ENCODE measurements around the gene NPAS1.

The NPAS1 gene

DNA sequence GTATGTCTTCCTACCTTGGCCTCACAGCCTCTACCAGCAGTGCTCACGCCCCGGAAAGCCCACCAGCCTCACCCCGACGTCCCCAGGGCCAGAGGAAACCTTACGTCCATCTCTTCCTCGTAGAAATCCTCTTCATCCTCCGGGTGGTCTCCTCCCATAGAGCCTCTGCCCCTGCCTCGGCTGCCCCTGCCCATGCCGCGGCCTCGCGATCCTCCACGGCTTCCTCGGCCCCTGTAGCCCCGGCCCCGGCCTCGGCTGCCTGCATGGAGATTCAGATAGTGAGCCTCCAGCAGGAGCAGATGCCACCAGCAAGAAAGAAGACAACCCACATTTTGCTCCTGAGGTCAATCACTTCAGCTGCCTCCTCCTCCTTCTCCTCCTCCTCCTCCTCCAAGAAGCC, 66.6 kb downstream of the NPAS1 start:
- H3K36me3 ChIP-seq (ENCODE audit: control insufficient read depth in 1 of 2, insufficient read depth in 2 of 2, low read depth in 1 of 2, low read length in 2 of 2), result peaks cover 75 to 92% of the 10 kb centered on the region in 2 experiments
- H3K79me1 ChIP-seq (replicated peaks; ENCODE audit: low read length, poor library complexity, severe bottlenecking), result peaks cover 43% of the 10 kb centered on the region
- peaks cover 4% of the 10 kb centered on the region for H3K4me1 ChIP-seq (ENCODE audit: control insufficient read depth, insufficient read depth, low read depth, low read length)
- H3K4me3 ChIP-seq (ENCODE audit: insufficient read depth in 1 of 2, low read depth in 1 of 2, low read length in 2 of 2), result no peak overlapping the region
- 98% methylated on average over 17 of the region's 17 CpGs for WGBS
- no peak overlapping the region for H3K27ac ChIP-seq (ENCODE audit: low read length, poor library complexity, severe bottlenecking)
- no peak overlapping the region for H3K23ac ChIP-seq (ENCODE audit: low read length in 2 of 2)
- H3K14ac ChIP-seq (ENCODE audit: low read length in 2 of 2), result no peak overlapping the region
- no peak overlapping the region for H2BK120ac ChIP-seq (ENCODE audit: low read depth, low read length)
- H4K91ac ChIP-seq (ENCODE audit: low read length), result no peak overlapping the region
- H3K9ac ChIP-seq (ENCODE audit: low read length), result no peak overlapping the region
- no peak for DNase-seq
- H3K18ac ChIP-seq (ENCODE audit: low read depth in 1 of 2, low read length in 2 of 2), result no peak overlapping the region
- H3K9me3 ChIP-seq (ENCODE audit: control insufficient read depth, low read length), result no peaks in the 10 kb centered on the region
- H2AK5ac ChIP-seq (ENCODE audit: low read length, severe bottlenecking), result no peak overlapping the region
- H3K4ac ChIP-seq (ENCODE audit: low read depth in 1 of 2, low read length in 2 of 2), result no peak overlapping the region
- H2BK5ac ChIP-seq (ENCODE audit: low read depth, low read length, poor library complexity, severe bottlenecking), result no peak overlapping the region
- no peak overlapping the region for H2AFZ ChIP-seq (ENCODE audit: low read depth, low read length)
- no peak overlapping the region for H2BK12ac ChIP-seq (ENCODE audit: low read length in 2 of 2)
- no peaks in the 10 kb centered on the region for H3K27me3 ChIP-seq (ENCODE audit: control insufficient read depth in 1 of 2, insufficient read depth in 1 of 2, low read length in 2 of 2)
- H4K8ac ChIP-seq (ENCODE audit: low read length), result peak overlapping the region; percentile 16
- H3K4me2 ChIP-seq (ENCODE audit: low read length, poor library complexity, severe bottlenecking), result no peak overlapping the region
- no peak overlapping the region for H2BK15ac ChIP-seq (ENCODE audit: low read depth, poor library complexity, severe bottlenecking)

DNA sequence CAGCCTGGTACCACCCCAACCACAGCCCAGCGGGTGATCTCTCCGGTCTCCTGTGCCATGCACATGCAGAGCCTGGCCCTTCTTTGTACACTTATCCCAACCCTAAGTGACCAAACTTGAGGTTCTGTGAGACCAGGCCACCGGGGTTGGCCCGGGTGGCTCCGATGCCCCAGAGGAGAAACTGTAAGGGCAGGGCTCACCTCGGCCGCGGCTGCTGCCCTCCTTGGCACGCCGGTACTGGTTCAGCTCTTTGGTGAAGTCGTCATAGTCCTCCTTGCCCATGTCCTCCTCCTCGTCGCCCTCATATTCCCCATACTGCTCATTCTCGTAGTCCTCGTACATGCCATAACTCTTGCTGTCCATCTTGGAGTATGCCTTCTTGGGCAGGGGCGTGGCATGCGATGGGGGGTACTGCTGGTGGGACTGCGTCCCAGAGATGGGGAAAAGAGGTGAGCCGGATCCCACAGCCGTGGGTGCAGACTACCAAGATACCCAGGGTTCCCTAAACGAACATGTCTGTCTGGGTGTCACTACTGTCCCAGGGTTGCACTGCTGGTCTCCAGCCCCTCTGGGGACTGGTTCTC, 70.2 kb downstream of the NPAS1 start:
- Histone ChIP-seq H3K4me1 (ENCODE audit: control insufficient read depth, insufficient read depth, low read depth, low read length) (peaks cover 12% of the 10 kb centered on the region), H2BK5ac (ENCODE audit: low read depth, low read length, poor library complexity, severe bottlenecking) (no peak overlapping the region), H3K79me1 (replicated peaks; ENCODE audit: low read length, poor library complexity, severe bottlenecking) (peaks cover 58% of the 10 kb centered on the region), H4K91ac (ENCODE audit: low read length) (no peak overlapping the region), H3K4me3 (ENCODE audit: insufficient read depth in 1 of 2, low read depth in 1 of 2, low read length in 2 of 2) (no peak overlapping the region), H3K36me3 (ENCODE audit: control insufficient read depth in 1 of 2, insufficient read depth in 2 of 2, low read depth in 1 of 2, low read length in 2 of 2) (peaks cover 62 to 76% of the 10 kb centered on the region in 2 experiments), H2AK5ac (ENCODE audit: low read length, severe bottlenecking) (no peak overlapping the region), H3K4ac (ENCODE audit: low read depth in 1 of 2, low read length in 2 of 2) (no peak overlapping the region), H3K4me2 (ENCODE audit: low read length, poor library complexity, severe bottlenecking) (no peak overlapping the region), H2AFZ (ENCODE audit: low read depth, low read length) (no peak overlapping the region), H2BK15ac (ENCODE audit: low read depth, poor library complexity, severe bottlenecking) (no peak overlapping the region), H3K27me3 (ENCODE audit: control insufficient read depth in 1 of 2, insufficient read depth in 1 of 2, low read length in 2 of 2) (no peaks in the 10 kb centered on the region), H3K9me3 (ENCODE audit: control insufficient read depth, low read length) (no peaks in the 10 kb centered on the region), H3K27ac (ENCODE audit: low read length, poor library complexity, severe bottlenecking) (no peak overlapping the region), H3K18ac (ENCODE audit: low read depth in 1 of 2, low read length in 2 of 2) (no peak overlapping the region), H2BK12ac (ENCODE audit: low read length in 2 of 2) (no peak overlapping the region), H2BK120ac (ENCODE audit: low read depth, low read length) (no peak overlapping the region), H3K23ac (ENCODE audit: low read length in 2 of 2) (peak overlapping the region in 1 of 2 experiments; percentile 32), H4K8ac (ENCODE audit: low read length) (no peak overlapping the region), H3K9ac (ENCODE audit: low read length) (no peak overlapping the region), H3K14ac (ENCODE audit: low read length in 2 of 2) (no peak overlapping the region)
- WGBS, result 97% methylated on average over 21 of the region's 21 CpGs
- no peak for DNase-seq

DNA sequence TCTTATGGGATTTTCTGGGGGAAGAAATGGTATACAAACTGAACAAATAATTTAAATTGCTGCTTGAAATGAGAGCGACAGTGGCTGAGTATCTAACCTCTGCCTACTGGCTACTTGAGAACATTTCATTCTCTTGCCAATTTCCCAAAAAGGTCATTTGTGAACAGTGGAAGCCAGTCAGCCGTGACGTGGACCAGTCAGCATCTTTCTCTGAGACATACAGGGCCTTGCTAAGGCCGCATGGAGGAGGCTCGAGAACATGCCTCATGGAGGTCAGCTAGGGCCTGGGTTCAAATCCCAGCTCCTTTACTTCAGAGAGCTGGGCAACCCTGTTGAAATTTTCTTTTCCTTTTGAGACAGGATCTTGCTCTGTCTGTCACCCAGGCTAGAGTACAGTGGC, 73.6 kb downstream of the NPAS1 start:
- Histone ChIP-seq H3K14ac (ENCODE audit: low read length in 2 of 2) (no peak overlapping the region), H3K23ac (ENCODE audit: low read length in 2 of 2) (no peak overlapping the region), H3K9ac (ENCODE audit: low read length) (peak overlapping the region; percentile 5), H4K8ac (ENCODE audit: low read length) (no peak overlapping the region), H2BK120ac (ENCODE audit: low read depth, low read length) (no peak overlapping the region), H3K36me3 (ENCODE audit: control insufficient read depth in 1 of 2, insufficient read depth in 2 of 2, low read depth in 1 of 2, low read length in 2 of 2) (peaks cover 43 to 71% of the 10 kb centered on the region in 2 experiments), H3K27me3 (ENCODE audit: control insufficient read depth in 1 of 2, insufficient read depth in 1 of 2, low read length in 2 of 2) (no peaks in the 10 kb centered on the region), H2AK5ac (ENCODE audit: low read length, severe bottlenecking) (no peak overlapping the region), H2AFZ (ENCODE audit: low read depth, low read length) (no peak overlapping the region), H4K91ac (ENCODE audit: low read length) (no peak overlapping the region), H3K4ac (ENCODE audit: low read depth in 1 of 2, low read length in 2 of 2) (no peak overlapping the region), H3K27ac (ENCODE audit: low read length, poor library complexity, severe bottlenecking) (no peak overlapping the region), H3K4me2 (ENCODE audit: low read length, poor library complexity, severe bottlenecking) (no peak overlapping the region), H3K4me1 (ENCODE audit: control insufficient read depth, insufficient read depth, low read depth, low read length) (peaks cover 29% of the 10 kb centered on the region), H3K18ac (ENCODE audit: low read depth in 1 of 2, low read length in 2 of 2) (no peak overlapping the region), H3K79me1 (replicated peaks; ENCODE audit: low read length, poor library complexity, severe bottlenecking) (peaks cover 58% of the 10 kb centered on the region), H2BK12ac (ENCODE audit: low read length in 2 of 2) (no peak overlapping the region), H3K4me3 (ENCODE audit: insufficient read depth in 1 of 2, low read depth in 1 of 2, low read length in 2 of 2) (no peak overlapping the region), H2BK5ac (ENCODE audit: low read depth, low read length, poor library complexity, severe bottlenecking) (no peak overlapping the region), H3K9me3 (ENCODE audit: control insufficient read depth, low read length) (no peaks in the 10 kb centered on the region), H2BK15ac (ENCODE audit: low read depth, poor library complexity, severe bottlenecking) (no peak overlapping the region)
- DNase-seq, result no peak
- WGBS, result 99% methylated on average over 5 of the region's 5 CpGs

DNA sequence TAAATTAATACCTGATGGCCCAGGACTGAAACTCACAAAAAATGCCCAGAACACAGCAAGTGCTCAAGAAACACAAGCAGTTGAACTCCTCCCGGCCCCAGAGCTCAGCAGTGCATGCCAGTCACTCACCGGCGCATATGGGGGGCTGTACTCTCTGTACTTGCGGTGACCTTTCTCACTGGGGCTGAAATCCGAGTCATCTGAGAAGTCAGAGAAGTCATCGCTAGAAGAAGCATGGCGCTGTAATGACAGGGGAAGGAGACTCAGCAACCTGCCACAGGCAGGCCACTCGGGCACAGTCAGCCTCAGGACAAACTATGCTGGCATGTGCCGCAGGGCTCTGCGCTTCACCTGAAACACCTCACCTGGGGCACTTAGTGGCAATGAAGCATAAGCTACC, 74.2 kb downstream of the NPAS1 start:
- 96% methylated on average over 10 of the region's 10 CpGs for WGBS

More for the DNA sequence above, 74.2 kb downstream of the NPAS1 start:
- H3K4me1 ChIP-seq (ENCODE audit: control insufficient read depth, insufficient read depth, low read depth, low read length), result peaks cover 29% of the 10 kb centered on the region
- no peak overlapping the region for H4K91ac ChIP-seq (ENCODE audit: low read length)
- no peak overlapping the region for H2BK15ac ChIP-seq (ENCODE audit: low read depth, poor library complexity, severe bottlenecking)
- H3K4ac ChIP-seq (ENCODE audit: low read depth in 1 of 2, low read length in 2 of 2), result no peak overlapping the region
- peak overlapping the region; percentile 41 for H2AK5ac ChIP-seq (ENCODE audit: low read length, severe bottlenecking)
- peaks cover 38 to 66% of the 10 kb centered on the region in 2 experiments for H3K36me3 ChIP-seq (ENCODE audit: control insufficient read depth in 1 of 2, insufficient read depth in 2 of 2, low read depth in 1 of 2, low read length in 2 of 2)
- no peak overlapping the region for H3K4me3 ChIP-seq (ENCODE audit: insufficient read depth in 1 of 2, low read depth in 1 of 2, low read length in 2 of 2)
- no peak overlapping the region for H3K27ac ChIP-seq (ENCODE audit: low read length, poor library complexity, severe bottlenecking)
- H2AFZ ChIP-seq (ENCODE audit: low read depth, low read length), result no peak overlapping the region
- no peak overlapping the region for H3K4me2 ChIP-seq (ENCODE audit: low read length, poor library complexity, severe bottlenecking)
- H3K23ac ChIP-seq (ENCODE audit: low read length in 2 of 2), result peak overlapping the region in 1 of 2 experiments; percentile 56
- no peak overlapping the region for H2BK12ac ChIP-seq (ENCODE audit: low read length in 2 of 2)
- no peak overlapping the region for H4K8ac ChIP-seq (ENCODE audit: low read length)
- no peak overlapping the region for H2BK5ac ChIP-seq (ENCODE audit: low read depth, low read length, poor library complexity, severe bottlenecking)
- no peak overlapping the region for H3K14ac ChIP-seq (ENCODE audit: low read length in 2 of 2)
- no peak overlapping the region for H3K18ac ChIP-seq (ENCODE audit: low read depth in 1 of 2, low read length in 2 of 2)
- peak overlapping the region; percentile 5 for H3K9ac ChIP-seq (ENCODE audit: low read length)
- H3K27me3 ChIP-seq (ENCODE audit: control insufficient read depth in 1 of 2, insufficient read depth in 1 of 2, low read length in 2 of 2), result no peaks in the 10 kb centered on the region
- no peaks in the 10 kb centered on the region for H3K9me3 ChIP-seq (ENCODE audit: control insufficient read depth, low read length)
- DNase-seq, result no peak
- peaks cover 55% of the 10 kb centered on the region for H3K79me1 ChIP-seq (replicated peaks; ENCODE audit: low read length, poor library complexity, severe bottlenecking)
- H2BK120ac ChIP-seq (ENCODE audit: low read depth, low read length), result no peak overlapping the region

All from mesenchymal stem cell (in vitro differentiated cells and primary cell).